Retinal pigment epithelial cell (primary cell): Measurements from ENCODE around the gene MPV17L2.

Experiments used
- DNase-seq: peaks from one replicate; pipeline ENCODE4 v3.0.0-alpha.2; 2010; ENCODE audit warnings: low read depth
- H3K4me3 ChIP-seq: 2 replicates; pipeline ENCODE4 v1.5.1; 2011; ENCODE audit warnings: mild to moderate bottlenecking, low read length, control low read depth, moderate library complexity
- TF ChIP-seq, protein P1 (sequence below): conservative IDR thresholded peaks from 2 replicates; pipeline ENCODE4 v1.5.1; 2011; ENCODE audit warnings: low read depth, low read length, control low read depth, inconsistent platforms

The MPV17L2 gene

GRCh38 chr19:18194181-18194530 lies 1.1 kb downstream of the MPV17L2 start:
- peak overlapping the region; percentile 85 for H3K4me3 ChIP-seq
- no peak for DNase-seq
- TF ChIP-seq, protein P1, sequence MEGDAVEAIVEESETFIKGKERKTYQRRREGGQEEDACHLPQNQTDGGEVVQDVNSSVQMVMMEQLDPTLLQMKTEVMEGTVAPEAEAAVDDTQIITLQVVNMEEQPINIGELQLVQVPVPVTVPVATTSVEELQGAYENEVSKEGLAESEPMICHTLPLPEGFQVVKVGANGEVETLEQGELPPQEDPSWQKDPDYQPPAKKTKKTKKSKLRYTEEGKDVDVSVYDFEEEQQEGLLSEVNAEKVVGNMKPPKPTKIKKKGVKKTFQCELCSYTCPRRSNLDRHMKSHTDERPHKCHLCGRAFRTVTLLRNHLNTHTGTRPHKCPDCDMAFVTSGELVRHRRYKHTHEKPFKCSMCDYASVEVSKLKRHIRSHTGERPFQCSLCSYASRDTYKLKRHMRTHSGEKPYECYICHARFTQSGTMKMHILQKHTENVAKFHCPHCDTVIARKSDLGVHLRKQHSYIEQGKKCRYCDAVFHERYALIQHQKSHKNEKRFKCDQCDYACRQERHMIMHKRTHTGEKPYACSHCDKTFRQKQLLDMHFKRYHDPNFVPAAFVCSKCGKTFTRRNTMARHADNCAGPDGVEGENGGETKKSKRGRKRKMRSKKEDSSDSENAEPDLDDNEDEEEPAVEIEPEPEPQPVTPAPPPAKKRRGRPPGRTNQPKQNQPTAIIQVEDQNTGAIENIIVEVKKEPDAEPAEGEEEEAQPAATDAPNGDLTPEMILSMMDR, result no peak

DNA sequence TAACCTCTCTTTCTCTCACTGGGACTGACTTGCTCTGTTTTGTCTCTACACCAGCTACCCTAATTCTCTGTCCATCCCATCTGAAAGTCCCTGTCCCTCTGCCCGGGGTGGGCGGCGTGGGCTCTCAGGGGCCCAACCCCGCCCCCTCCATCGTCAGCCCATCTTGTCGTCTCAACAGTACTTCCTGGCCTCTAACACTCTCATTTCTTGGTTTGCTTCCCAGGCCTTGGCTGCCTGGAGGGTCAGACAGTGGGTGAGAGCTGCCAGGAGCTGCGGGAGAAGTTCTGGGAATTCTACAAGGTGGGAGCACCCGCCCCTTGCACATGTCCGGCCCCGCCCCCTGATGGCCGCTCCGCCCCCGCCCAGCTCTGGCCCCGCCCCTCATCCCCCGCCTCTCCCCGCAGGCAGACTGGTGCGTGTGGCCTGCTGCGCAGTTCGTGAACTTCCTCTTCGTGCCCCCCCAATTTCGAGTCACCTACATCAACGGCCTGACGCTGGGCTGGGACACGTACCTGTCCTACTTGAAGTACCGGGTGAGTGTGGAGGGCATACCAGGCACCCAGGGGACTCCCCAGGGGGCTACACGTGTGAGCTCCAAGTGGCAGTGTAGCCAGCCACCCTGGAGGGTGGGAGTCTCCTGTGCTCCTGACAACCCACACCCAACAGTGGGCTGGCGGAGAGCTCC lies 1.7 kb downstream of the MPV17L2 start:
- TF ChIP-seq, protein P1, result no peak
- DNase-seq, result no peak
- H3K4me3 ChIP-seq, result no peak overlapping the region

DNA sequence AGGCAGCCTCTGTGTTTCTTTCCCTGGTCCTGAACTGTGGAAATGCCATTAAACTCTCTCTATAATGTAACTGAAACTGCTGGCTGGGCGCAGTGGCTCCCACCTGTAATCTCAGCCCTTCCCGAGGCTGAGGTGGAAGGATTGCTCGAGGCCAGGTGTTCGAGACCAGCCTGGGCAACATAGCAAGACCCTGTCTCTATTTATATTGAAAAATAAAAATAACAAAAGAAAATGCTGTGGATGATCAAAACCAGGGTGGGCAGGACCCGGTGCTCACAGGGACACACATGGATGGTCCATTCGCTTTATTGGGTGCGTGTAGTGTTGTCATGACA lies 3.5 kb downstream of the MPV17L2 start:
- no peak overlapping the region for H3K4me3 ChIP-seq
- DNase-seq, result no peak
- TF ChIP-seq, protein P1, result no peak

GRCh38 chr19:18197306-18197705 lies 4.3 kb downstream of the MPV17L2 start:
- TF ChIP-seq, protein P1, result no peak
- no peak for DNase-seq
- no peak overlapping the region for H3K4me3 ChIP-seq

- DNase-seq, result no peak
- TF ChIP-seq, protein P1, result no peak
- no peak overlapping the region for H3K4me3 ChIP-seq
Measured at GRCh38 chr19:18197941-18198340, 4.9 kb downstream of the MPV17L2 start.

GRCh38 chr19:18198374-18198773 lies 5.4 kb downstream of the MPV17L2 start:
- no peak for DNase-seq
- TF ChIP-seq, protein P1, result no peak
- H3K4me3 ChIP-seq, result no peak overlapping the region

DNA sequence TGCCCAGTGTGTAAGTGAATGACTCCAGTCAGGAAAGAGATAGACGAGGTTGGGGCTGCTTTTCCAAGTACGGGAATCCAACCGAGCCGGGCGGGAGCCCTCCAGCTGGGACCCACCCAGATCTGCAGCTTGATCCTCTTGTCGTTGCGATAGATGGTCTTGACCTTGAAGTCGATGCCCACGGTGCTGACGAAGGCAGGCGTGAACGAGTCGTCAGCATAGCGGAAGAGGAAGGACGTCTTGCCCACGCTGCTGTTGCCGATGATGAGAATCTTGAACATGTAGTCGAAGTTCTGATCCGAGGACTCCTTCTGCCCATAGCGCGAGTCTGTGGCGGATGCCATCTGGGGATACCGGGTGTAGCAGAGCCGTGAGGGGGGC lies 9.4 kb downstream of the MPV17L2 start:
- DNase-seq, result no peak
- TF ChIP-seq, protein P1, result no peak
- no peak overlapping the region for H3K4me3 ChIP-seq
